ENCODE data around the gene TNFRSF25. TPM values are rescaled to one million over a fixed set of nuclear protein-coding genes. Genes with fewer than 3 reads are reported as not detected.
A peak's percentile ranks its signal among the peaks of the same experiment; 100 is the strongest.

TNFRSF25 gene
- total and polyA plus RNA-seq, 2 of the 8 experiments (the other 6 are each of a cell fraction or from before 2014, with no cell fraction given): 10.7 to 19.5 TPM

DNA sequence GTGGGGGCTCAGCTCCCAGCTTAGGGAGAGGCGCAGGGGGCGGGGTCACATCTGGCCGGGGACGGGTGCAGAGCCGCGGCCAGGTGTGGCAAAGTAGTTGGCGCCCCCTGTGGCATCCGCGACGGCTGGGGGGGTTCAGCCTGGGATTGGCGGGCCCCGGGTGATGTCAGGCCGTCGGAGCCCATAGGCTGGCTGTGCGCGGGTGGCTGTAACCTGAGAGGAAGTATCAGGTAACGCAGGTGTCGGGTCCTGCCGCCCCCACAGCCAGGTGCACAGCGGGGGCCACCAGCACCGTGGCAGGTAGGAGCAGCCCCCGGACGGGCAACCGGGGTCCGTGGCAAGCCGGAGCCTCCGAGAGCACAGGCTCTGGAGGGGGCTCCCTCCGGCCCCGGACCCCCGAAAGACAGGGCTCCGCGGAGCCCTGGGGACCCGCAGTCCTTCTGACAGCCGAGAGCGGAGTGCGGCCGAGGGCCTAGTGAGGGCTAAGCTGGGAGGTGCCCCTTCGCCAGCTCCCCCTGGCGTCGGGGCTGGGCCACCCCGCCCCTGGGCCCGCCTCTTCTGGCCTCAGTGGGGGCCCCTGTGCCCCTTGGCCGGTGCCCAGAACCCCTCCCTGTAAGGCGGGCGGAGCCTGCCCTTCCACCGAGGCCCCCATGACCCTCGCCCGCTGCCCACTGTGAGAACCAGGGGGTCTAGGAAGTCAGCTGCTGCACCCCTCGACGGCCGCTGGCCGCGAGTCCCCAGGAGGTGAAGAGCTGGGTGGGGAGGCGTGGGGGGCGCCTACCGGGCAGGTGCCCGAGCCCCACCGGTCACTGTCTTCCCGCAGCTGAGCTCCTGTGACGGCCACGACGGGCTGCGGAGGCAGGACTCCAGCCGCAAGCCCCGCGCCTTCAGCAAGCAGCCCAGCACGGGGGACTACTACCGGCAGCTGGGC lies 17.9 kb downstream of the TNFRSF25 start (continued):
- no peak for TF ChIP-seq FOSL1 (IDR thresholded peaks at IDR 0.05; ENCODE audit: insufficient read depth, low read depth, low read length)
- 0 out of 2 replicates have a peak, but pooled peaks have one; percentile 28 for TF ChIP-seq CREB1 (IDR thresholded peaks at IDR 0.05)
- TF ChIP-seq, protein P1, sequence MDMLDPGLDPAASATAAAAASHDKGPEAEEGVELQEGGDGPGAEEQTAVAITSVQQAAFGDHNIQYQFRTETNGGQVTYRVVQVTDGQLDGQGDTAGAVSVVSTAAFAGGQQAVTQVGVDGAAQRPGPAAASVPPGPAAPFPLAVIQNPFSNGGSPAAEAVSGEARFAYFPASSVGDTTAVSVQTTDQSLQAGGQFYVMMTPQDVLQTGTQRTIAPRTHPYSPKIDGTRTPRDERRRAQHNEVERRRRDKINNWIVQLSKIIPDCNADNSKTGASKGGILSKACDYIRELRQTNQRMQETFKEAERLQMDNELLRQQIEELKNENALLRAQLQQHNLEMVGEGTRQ (IDR thresholded peaks at IDR 0.05; ENCODE audit: low read length): 0 out of 2 replicates have a peak, but pooled peaks have one; percentile 20
- TF ChIP-seq, protein P2, sequence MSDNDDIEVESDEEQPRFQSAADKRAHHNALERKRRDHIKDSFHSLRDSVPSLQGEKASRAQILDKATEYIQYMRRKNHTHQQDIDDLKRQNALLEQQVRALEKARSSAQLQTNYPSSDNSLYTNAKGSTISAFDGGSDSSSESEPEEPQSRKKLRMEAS (IDR thresholded peaks at IDR 0.05): peak; percentile 43; the same call in 1 of the 2 replicates
- TF ChIP-seq KDM4A (IDR thresholded peaks at IDR 0.05; ENCODE audit: low read depth, low read length, severe bottlenecking): peak; percentile 11
- 0 out of 2 replicates have a peak, but pooled peaks have one; percentile 2 for TF ChIP-seq SIX5 (IDR thresholded peaks at IDR 0.05; ENCODE audit: low read depth, low read length)
- TF ChIP-seq EGR1 (IDR thresholded peaks at IDR 0.05; ENCODE audit: borderline replicate concordance, low read depth, low read length): peak; percentile 69; the same call in 1 of the 2 replicates
- 0 out of 2 replicates have a peak, but pooled peaks have one; percentile 32 for TF ChIP-seq TCF12 (IDR thresholded peaks at IDR 0.05; ENCODE audit: low read depth, low read length)
- no peak for TF ChIP-seq POU5F1 (IDR thresholded peaks at IDR 0.05; ENCODE audit: low read depth, low read length)
- 0 out of 2 replicates have a peak, but pooled peaks have one; percentile 11 for TF ChIP-seq KDM1A (IDR thresholded peaks at IDR 0.05; ENCODE audit: borderline replicate concordance, low read length)
- TF ChIP-seq TBP (IDR thresholded peaks at IDR 0.05; ENCODE audit: low read depth, low read length): no peak

All from H1 (cell line).